Panc1 (cell line): Measurements from ENCODE around the gene JAKMIP3. TPM values are rescaled to one million over a fixed set of nuclear protein-coding genes. Genes with fewer than 3 reads are reported as not detected.

Source experiments
- ATAC-seq: fragments of 200-7000 bp; cut with Tn5 transposase; 2 replicates; pipeline ENCODE4 v1.9.1; 2020; ENCODE audit warnings: mild to moderate bottlenecking, moderate library complexity
- BruUV-seq: library from RNA; stranded (reverse); fragments of 400-500 nt; replicated peaks from 2 replicates; lab custom pipeline; 2021; lab: Mats Ljungman, UMichigan
- CTCF ChIA-PET: fragments of 300-600 bp; sonication (Branson Sonifier 250); formaldehyde crosslinking; loops from one replicate; lab custom pipeline; 2022; ENCODE audit warnings: antibody characterized with exemption; lab: Charles Lee
- POLR2A ChIA-PET: fragments of 300-600 bp; sonication (Branson Sonifier 250); formaldehyde crosslinking; loops from one replicate; lab custom pipeline; 2022; ENCODE audit warnings: antibody characterized with exemption; lab: Charles Lee
- DNase-seq: peaks from one replicate; pipeline ENCODE4 v3.0.0-alpha.2; 2010; ENCODE audit warnings: low read depth, low spot score
- H3K27ac ChIP-seq: 2 replicates; pipeline ENCODE4 v1.5.1; 2011; ENCODE audit warnings: mild to moderate bottlenecking, low read length, inconsistent platforms
- H3K27me3 ChIP-seq: fragments of 200-500 bp; sonication (Bioruptor generic); 2 replicates; pipeline ENCODE4 v1.6.0; 2014; ENCODE audit warnings: low read length, inconsistent platforms; ENCODE audit not compliant: control insufficient read depth, insufficient read depth
- H3K36me3 ChIP-seq: fragments of 200-500 bp; sonication (Bioruptor generic); 2 replicates; pipeline ENCODE4 v1.5.1; 2014; ENCODE audit warnings: inconsistent platforms, mild to moderate bottlenecking, low read length, moderate library complexity; ENCODE audit not compliant: control insufficient read depth, insufficient read depth
- H3K4me1 ChIP-seq: 2 replicates; pipeline ENCODE4 v1.5.1; 2011; ENCODE audit warnings: inconsistent platforms, mild to moderate bottlenecking, low read length, moderate library complexity; ENCODE audit not compliant: control insufficient read depth, insufficient read depth
- H3K4me3 ChIP-seq, 2 experiments: 2 replicates each; pipeline ENCODE4 v1.5.1; 2011 to 2012; ENCODE audit warnings: low read depth in 2 of 2, low read length in 2 of 2, mild to moderate bottlenecking in 2 of 2, inconsistent platforms in 1 of 2, moderate library complexity in 1 of 2
- H3K9me3 ChIP-seq: fragments of 200-500 bp; sonication (Bioruptor generic); 2 replicates; pipeline ENCODE4 v1.5.1; 2014; ENCODE audit warnings: low read depth, mild to moderate bottlenecking, inconsistent platforms, low read length, moderate library complexity; ENCODE audit not compliant: control insufficient read depth, insufficient read depth
- CTCF ChIP-seq: fragments of 450-650 bp; IDR thresholded peaks from 2 replicates; pipeline ENCODE4 v1.5.1; 2017; ENCODE audit warnings: mild to moderate bottlenecking
- POLR2AphosphoS5 ChIP-seq: IDR thresholded peaks from 2 replicates; pipeline ENCODE4 v1.6.1; 2012; ENCODE audit warnings: mild to moderate bottlenecking, low read depth, low read length, moderate library complexity
- REST ChIP-seq, 2 experiments: IDR thresholded peaks; 2 replicates each; pipeline ENCODE4 v1.6.1; 2011 to 2012; ENCODE audit warnings: low read depth in 2 of 2, control low read depth in 1 of 2, low read length in 1 of 2, mild to moderate bottlenecking in 1 of 2, moderate library complexity in 1 of 2; ENCODE audit not compliant: insufficient read depth in 1 of 2
- SIN3A ChIP-seq: IDR thresholded peaks from 2 replicates; pipeline ENCODE4 v1.6.1; 2012; ENCODE audit warnings: low read depth, mild to moderate bottlenecking, low read length, moderate library complexity, borderline replicate concordance; ENCODE audit not compliant: insufficient read depth
- TCF7L2 ChIP-seq: IDR thresholded peaks from 2 replicates; pipeline ENCODE4 v1.6.1; 2011; ENCODE audit warnings: mild to moderate bottlenecking, low read depth, low read length, inconsistent platforms
- in situ Hi-C: cut with HindIII; loops from 2 replicates; pipeline ENCODE4 v1.10.0; 2016; ENCODE audit warnings: low sequenced_read_pairs, low pct_unique_long_range_greater_than_20kb
- intact Hi-C: fragments of 100-400 bp; cut with micrococcal nuclease; formaldehyde crosslinking; loops from one replicate; pipeline ENCODE4 v1.10.0; 2022; ENCODE audit not compliant: unreplicated experiment
- total RNA-seq: library from RNA; stranded (reverse); gene quantifications from one replicate; pipeline ENCODE4 v1.2.1, GENCODE V29; 2021; ENCODE audit not compliant: unreplicated experiment

Gene JAKMIP3
- total RNA-seq, 1 experiment from 2014 or later = 1.5 TPM

GRCh38 chr10:132112611-132113010, 46.9 kb downstream of the JAKMIP3 start:
- TF ChIP-seq CTCF (no peak), POLR2AphosphoS5 (no peak)
- no peaks in the 10 kb centered on the region for H3K9me3 ChIP-seq
- no peak for ATAC-seq
- intact Hi-C loops (no loop called here), in situ Hi-C loops (no loop called here)
- H3K36me3 ChIP-seq = no peaks in the 10 kb centered on the region
- no peaks in the 10 kb centered on the region for H3K4me1 ChIP-seq
- no peaks in the 10 kb centered on the region for H3K27me3 ChIP-seq
- POLR2A ChIA-PET = no interaction called here
- CTCF ChIA-PET = no interaction called here
- no TSS peak for BruUV-seq
- H3K4me3 ChIP-seq = no peak overlapping the region
- no peak for DNase-seq
- no peak overlapping the region for H3K27ac ChIP-seq

GRCh38 chr10:132113206-132113605, 47.5 kb downstream of the JAKMIP3 start:
- TF ChIP-seq POLR2AphosphoS5 (no peak), SIN3A (no peak), CTCF (no peak), REST (IDR thresholded peaks at IDR 0.05; ENCODE audit: insufficient read depth in 1 of 2, low read depth in 2 of 2, low read length in 1 of 2) (no peak), TCF7L2 (no peak)
- H3K27ac ChIP-seq = no peak overlapping the region
- H3K4me1 ChIP-seq = no peaks in the 10 kb centered on the region
- no peaks in the 10 kb centered on the region for H3K36me3 ChIP-seq
- H3K4me3 ChIP-seq = no peak overlapping the region
- BruUV-seq = no TSS peak
- intact Hi-C loops (no loop called here), in situ Hi-C loops (no loop called here)
- DNase-seq (no peak), ATAC-seq (no peak)
- H3K9me3 ChIP-seq = no peaks in the 10 kb centered on the region
- POLR2A ChIA-PET = no interaction called here
- H3K27me3 ChIP-seq = no peaks in the 10 kb centered on the region
- CTCF ChIA-PET = no interaction called here
